Measurements from ENCODE around the gene SURF6.

- TF ChIP-seq CTCF (IDR thresholded peaks at IDR 0.05) (no peak), POLR2A (IDR thresholded peaks at IDR 0.05) (no peak)
Measured at GRCh38 chr9:133360400-133361393, 24.7 kb upstream of the SURF6 start.

Measured in esophagus squamous epithelium (tissue), 4 donors.